Natural killer cell treated with Interleukin-12 subunit alpha and Interleukin-12 subunit beta and Interleukin-15 and Interleukin-18, amount 100 ng/mL, for 72 hours (primary cell): Measurements from ENCODE around the gene OOSP1. TPM values are rescaled to one million over a fixed set of nuclear protein-coding genes. Genes with fewer than 3 reads are reported as not detected.
"Not testable (repeated sequence)": the region's sequence is repeated elsewhere in the genome, so short reads cannot be mapped to it uniquely, and the experiment has no call there.

Source experiments
- ATAC-seq, 2 donors: fragments of 150-1000 bp; cut with Tn5 transposase in 1 of 2; sonication (Bioruptor Pico), chemical (Tn5 transposase) in 1 of 2; 2 replicates each; pipeline ENCODE4 v1.10.0; 2021
- DNase-seq: peaks from one replicate; pipeline ENCODE4 v3.0.0; 2022; ENCODE audit warnings: low spot score
- H3K27ac Mint-ChIP-seq, 2 donors: 1 replicate in 1 of 2; 2 replicates in 1 of 2; pipeline ENCODE4 v1.8.0; 2022; ENCODE audit warnings: mixed read lengths in 2 of 2, mild to moderate bottlenecking in 1 of 2, moderate library complexity in 1 of 2
- H3K27me3 Mint-ChIP-seq, 2 donors: 1 replicate in 1 of 2; 2 replicates in 1 of 2; pipeline ENCODE4 v1.8.0; 2022; ENCODE audit warnings: mixed read lengths in 2 of 2
- H3K36me3 Mint-ChIP-seq: one replicate; pipeline ENCODE4 v1.8.0; 2022; ENCODE audit warnings: mixed read lengths
- H3K4me1 Mint-ChIP-seq, 2 donors: 1 replicate in 1 of 2; 2 replicates in 1 of 2; pipeline ENCODE4 v1.8.0; 2022; ENCODE audit warnings: low read depth in 2 of 2, mixed read lengths in 2 of 2, mild to moderate bottlenecking in 1 of 2
- H3K4me3 Mint-ChIP-seq: one replicate; pipeline ENCODE4 v1.8.0; 2022; ENCODE audit warnings: mixed read lengths
- H3K9me3 Mint-ChIP-seq: 2 replicates; pipeline ENCODE4 v1.8.0; 2022; ENCODE audit warnings: mixed read lengths
- total RNA-seq, 2 donors: library from RNA; stranded (reverse); gene quantifications; one replicate each; pipeline ENCODE4 v1.2.3, GENCODE V29; 2022

OOSP1 gene
- total RNA-seq, 2 donors from 2014 or later: not detected

DNA sequence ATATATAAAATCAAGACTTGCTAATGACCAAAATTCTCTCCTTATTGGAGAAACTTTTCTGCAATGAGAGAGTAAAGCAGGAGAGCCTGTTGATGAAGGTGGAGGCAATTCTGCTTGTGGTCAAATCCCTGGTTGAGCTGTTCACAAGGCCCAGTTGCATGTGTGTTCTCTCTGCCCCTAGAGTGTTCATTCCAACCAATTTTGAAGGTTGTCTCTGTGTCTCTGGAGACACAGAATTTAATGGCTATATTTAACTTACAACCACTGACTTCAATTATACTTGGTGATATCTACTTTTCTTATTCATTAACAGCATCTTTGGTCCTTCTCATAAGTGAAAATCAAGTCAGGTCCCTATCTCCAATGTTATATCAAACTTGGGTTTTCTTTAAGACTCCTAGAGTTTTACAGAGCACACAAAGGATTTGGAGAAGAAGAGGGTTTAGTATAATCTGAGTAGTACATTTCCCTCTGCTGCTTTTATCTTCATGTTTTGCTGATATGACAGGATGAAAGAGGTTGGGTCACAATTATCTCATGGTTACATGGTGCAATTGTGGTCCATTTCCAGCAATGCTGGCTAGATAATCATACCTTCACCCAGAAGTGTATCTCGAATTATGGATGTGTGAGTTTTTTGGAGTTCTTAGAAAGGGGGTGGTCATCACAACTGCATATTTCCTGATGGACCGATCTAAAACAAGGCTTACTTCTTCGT, 29.6 kb downstream of the OOSP1 start:
- Mint-ChIP-seq H3K27ac (no peak overlapping the region), H3K4me1 (no peaks in the 10 kb centered on the region), H3K36me3 (no peaks in the 10 kb centered on the region), H3K27me3 (peaks cover 0 to 4% of the 10 kb centered on the region in 2 donors), H3K9me3 (no peaks in the 10 kb centered on the region), H3K4me3 (no peak overlapping the region)
- peak in 1 of 2 donors; percentile 54 for ATAC-seq
- DNase-seq: no peak

DNA sequence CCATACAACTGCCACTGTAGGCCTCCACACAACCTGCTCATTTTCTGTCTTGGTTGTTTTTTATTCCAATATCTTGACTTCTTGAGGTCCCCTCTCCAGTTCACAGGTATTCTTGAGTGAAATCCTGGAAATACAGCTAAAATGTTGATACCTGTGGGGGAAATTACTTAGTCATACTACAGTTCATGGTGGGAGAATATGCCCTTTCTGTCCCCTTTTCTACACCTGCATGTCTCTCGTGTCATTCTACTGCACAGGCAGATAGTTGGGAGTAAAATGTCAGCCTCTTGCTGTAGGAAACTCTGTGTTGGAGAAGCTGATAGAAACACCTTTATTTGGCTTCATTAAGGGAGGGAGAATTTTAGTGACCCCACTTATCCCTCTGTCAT, 30.2 kb downstream of the OOSP1 start:
- Mint-ChIP-seq H3K27me3 (peaks cover 0 to 4% of the 10 kb centered on the region in 2 donors), H3K4me3 (no peak overlapping the region), H3K36me3 (no peaks in the 10 kb centered on the region), H3K27ac (no peak overlapping the region), H3K9me3 (no peaks in the 10 kb centered on the region), H3K4me1 (no peaks in the 10 kb centered on the region)
- no peak for DNase-seq
- ATAC-seq: no peak

DNA sequence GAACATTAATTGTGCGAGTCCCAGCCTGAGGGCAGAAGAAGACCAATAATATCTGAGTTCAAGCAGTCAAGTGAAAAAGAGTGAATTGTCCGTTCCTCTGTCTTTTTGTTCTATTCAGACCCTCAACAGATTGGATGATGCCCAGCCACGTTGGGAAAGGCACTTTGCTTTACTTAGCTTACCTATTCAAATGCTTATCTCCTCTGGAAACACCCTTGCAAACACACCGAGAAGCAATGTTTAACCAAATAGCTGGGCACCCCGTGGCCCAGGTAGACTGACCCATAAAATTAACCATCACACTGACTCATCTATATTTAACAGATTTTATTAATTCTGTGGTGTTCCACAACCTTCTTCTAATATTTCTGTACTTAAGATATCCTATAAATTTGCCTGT, 34.9 kb downstream of the OOSP1 start:
- Mint-ChIP-seq H3K27me3 (no peaks in the 10 kb centered on the region), H3K27ac (no peak overlapping the region), H3K4me1 (no peaks in the 10 kb centered on the region), H3K4me3 (no peak overlapping the region), H3K36me3 (no peaks in the 10 kb centered on the region), H3K9me3 (no peaks in the 10 kb centered on the region)
- ATAC-seq (no peak), DNase-seq (no peak)

DNA sequence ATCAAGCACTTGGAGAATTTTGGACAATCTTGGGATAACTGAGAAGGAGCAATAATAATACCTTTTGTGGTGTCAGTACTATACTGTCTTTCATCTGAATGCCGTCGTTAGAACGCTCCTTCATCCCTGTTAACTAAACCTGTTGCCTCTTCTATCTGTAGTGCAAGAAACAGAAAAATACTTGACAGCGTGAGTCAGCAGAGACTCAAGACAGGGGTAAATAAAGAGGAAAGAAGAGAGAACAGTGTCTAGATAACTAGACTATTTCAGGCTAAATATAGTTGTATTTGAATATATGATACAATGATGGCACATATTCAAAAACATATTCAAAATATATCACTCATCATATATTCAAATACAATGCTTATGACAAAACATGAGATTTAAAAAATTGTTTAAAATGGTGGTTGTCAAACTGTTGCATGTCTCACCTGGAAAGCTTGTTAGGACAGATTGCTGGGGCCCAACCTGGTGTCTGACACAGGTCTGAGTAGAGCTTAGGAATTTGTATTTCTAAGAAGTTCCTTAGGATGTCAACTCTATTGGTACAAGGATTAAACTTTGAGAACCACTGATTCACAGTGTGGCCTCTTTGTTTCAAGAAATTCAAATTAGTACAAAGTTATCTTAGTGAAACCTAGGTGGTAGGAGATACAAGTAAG, 43.0 kb downstream of the OOSP1 start:
- Mint-ChIP-seq H3K36me3 (no peaks in the 10 kb centered on the region), H3K27me3 (peaks cover 12 to 18% of the 10 kb centered on the region in 2 donors), H3K4me1 (no peaks in the 10 kb centered on the region), H3K4me3 (no peak overlapping the region), H3K27ac (no peak overlapping the region), H3K9me3 (peaks cover 4% of the 10 kb centered on the region)
- DNase-seq (no peak), ATAC-seq (no peak)

DNA sequence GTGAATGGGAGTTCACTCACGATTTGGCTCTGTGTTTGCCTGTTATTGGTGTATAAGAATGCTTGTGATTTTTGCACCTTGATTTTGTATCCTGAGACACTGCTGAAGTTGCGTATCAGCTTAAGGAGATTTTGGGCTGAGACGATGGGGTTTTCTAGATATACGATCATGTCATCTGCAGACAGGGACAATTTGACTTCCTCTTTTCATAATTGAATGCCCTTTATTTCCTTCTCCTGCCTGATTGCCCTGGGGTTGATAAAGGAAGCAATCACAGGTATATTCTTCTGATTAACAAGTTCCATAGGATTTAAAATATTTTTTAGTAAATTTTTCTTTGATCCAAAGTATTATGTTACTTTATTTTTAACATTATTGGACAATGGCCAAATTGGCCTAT, 43.8 kb downstream of the OOSP1 start:
- H3K4me3 Mint-ChIP-seq, H3K36me3 Mint-ChIP-seq: not testable (repeated sequence)
- H3K27me3 Mint-ChIP-seq: peaks cover 12 to 18% of the 10 kb centered on the region in 2 donors

DNA sequence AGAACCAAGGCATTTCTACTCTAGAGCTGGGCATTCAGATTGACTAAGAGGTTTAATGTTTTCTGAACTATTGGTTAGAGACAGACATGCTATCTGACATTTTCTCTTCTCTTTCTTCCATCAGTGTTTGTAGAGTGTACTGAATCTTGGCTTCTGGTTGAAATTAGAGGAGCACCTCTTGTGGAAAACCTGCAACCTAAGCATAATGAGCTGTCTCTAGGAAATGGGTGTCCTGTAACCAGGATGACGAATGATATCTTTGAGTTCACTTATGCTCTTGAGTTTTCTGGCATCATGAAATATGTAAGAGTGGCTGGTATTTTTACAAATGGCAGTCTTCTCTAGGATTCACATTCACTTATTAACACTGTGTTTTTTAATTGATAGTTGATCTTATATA, 45.0 kb downstream of the OOSP1 start:
- Mint-ChIP-seq H3K4me1 (no peaks in the 10 kb centered on the region), H3K36me3 (no peaks in the 10 kb centered on the region), H3K27ac (no peak overlapping the region), H3K9me3 (peaks cover 4% of the 10 kb centered on the region), H3K4me3 (no peak overlapping the region), H3K27me3 (peaks cover 12 to 18% of the 10 kb centered on the region in 2 donors)
- DNase-seq: no peak
- no peak for ATAC-seq

More for the DNA sequence above, 43.8 kb downstream of the OOSP1 start:
- H3K9me3 Mint-ChIP-seq, DNase-seq, H3K4me1 Mint-ChIP-seq, H3K27ac Mint-ChIP-seq, ATAC-seq: not testable (repeated sequence)

DNA sequence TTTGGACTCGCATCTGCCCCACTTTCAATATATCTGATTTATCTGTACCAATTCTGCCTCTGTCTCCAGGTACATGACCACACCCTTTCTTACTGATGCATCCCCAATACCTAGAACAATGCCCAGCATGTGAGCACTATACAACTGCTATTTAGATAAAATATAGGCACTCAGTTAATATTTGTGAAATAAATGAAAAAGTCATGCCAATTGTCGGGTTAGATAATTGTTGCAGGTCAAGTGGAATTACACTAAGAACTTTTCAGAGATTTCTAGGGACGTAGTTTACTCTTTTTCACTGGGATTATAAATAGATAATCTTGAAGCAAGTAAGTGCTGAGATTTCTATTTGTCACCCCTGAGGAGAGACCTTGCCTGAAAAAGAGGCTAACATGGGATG, 46.1 kb downstream of the OOSP1 start:
- no peak overlapping the region for H3K4me3 Mint-ChIP-seq
- H3K27me3 Mint-ChIP-seq: peaks cover 8 to 18% of the 10 kb centered on the region in 2 donors
- H3K36me3 Mint-ChIP-seq: peaks cover 5% of the 10 kb centered on the region
- DNase-seq (no peak), ATAC-seq (no peak)
- no peaks in the 10 kb centered on the region for H3K4me1 Mint-ChIP-seq
- H3K9me3 Mint-ChIP-seq: peaks cover 10% of the 10 kb centered on the region
- no peak overlapping the region for H3K27ac Mint-ChIP-seq

DNA sequence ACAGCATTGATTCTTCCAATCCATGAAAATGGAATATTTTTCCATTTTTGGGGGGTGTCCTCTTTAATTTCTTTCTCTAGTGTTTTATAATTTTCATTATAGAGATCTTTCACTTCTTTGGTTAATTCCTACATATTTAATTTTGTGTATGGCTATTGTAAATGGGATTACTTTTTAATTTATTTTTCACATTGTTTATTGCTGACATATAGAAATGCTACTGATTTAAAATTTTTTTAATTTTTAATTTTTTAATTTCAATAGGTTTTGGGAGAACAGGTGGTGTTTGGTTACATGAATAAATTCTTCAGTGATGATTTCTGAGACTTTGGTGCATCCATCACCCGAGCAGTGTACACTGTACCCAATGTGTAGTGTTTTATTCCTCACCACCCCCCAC, 52.2 kb downstream of the OOSP1 start:
- H3K9me3 Mint-ChIP-seq: peaks cover 22% of the 10 kb centered on the region
- no peak for ATAC-seq

DNA sequence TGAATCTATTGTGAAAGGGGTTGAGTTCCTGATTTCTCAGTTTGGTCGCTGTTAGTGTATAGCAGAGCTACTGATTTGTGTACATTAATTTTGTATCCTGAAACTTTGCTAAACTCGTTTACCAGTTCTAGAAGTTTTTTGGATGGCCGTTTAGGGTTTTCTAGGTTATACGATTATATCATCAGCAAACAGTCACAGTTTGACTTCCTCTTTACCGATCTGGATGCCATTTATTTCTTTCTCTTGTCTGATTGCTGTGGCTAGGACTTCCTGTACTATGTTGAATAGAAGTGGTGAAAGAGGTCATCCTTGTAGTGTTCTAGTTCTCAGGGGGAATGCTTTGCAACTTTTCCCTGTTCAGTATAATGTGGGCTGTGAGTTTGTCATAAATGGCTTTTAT, 54.2 kb downstream of the OOSP1 start:
- Mint-ChIP-seq H3K27me3 (peaks cover 3 to 24% of the 10 kb centered on the region in 2 donors), H3K36me3 (peaks cover 11% of the 10 kb centered on the region), H3K4me3 (no peak overlapping the region), H3K4me1 (no peaks in the 10 kb centered on the region), H3K27ac (no peak overlapping the region), H3K9me3 (peaks cover 22% of the 10 kb centered on the region)
- ATAC-seq (no peak), DNase-seq (no peak)

More for the DNA sequence above, 52.2 kb downstream of the OOSP1 start:
- H3K27ac Mint-ChIP-seq: no peak overlapping the region
- no peak for DNase-seq
- no peaks in the 10 kb centered on the region for H3K4me1 Mint-ChIP-seq
- no peak overlapping the region for H3K4me3 Mint-ChIP-seq
- peaks cover 3 to 24% of the 10 kb centered on the region in 2 donors for H3K27me3 Mint-ChIP-seq
- H3K36me3 Mint-ChIP-seq: peaks cover 11% of the 10 kb centered on the region

DNA sequence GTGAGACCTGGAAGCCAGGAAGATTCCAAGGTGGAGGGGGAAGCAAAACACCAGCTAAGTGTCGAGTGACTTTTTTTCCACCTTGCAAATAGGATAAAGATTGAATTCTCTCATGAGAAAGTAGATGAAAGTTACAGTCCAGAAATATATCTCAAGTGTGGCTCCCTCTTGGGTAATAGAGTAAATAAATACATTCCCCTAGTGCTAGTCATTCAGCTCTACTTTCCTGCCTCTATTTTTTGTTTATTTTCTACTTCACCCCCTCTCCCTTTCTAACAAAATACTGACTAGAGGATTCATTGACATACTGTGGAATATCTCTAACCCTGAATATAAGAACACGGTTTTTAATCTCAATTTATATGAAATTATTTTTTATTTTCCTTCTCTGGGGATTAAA, 59.6 kb downstream of the OOSP1 start:
- H3K4me1 Mint-ChIP-seq: no peaks in the 10 kb centered on the region
- H3K4me3 Mint-ChIP-seq: no peak overlapping the region
- peaks cover 4 to 6% of the 10 kb centered on the region in 2 donors for H3K27me3 Mint-ChIP-seq
- no peak overlapping the region for H3K27ac Mint-ChIP-seq
- no peak for DNase-seq
- ATAC-seq: no peak
- H3K9me3 Mint-ChIP-seq: no peaks in the 10 kb centered on the region
- H3K36me3 Mint-ChIP-seq: peaks cover under 1% of the 10 kb centered on the region

DNA sequence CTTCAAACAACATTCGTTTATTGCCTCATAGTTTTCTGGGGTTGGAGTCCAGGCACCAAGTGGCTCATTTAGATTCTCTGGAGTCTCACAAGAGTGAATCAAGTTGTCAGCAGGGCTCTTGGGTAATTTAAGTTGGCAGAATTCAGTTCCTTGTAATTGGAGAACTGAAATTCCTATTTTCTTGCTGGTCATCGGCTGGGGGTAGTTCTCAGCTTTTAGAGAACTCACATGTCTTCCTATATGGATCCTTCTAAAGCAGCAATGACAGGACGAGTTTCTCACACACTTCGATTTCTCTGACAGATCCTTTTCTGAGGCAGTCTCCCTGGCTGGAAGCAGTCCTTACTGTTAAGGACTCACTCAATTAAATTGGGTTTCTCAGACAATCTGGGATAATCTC, 61.5 kb downstream of the OOSP1 start:
- Mint-ChIP-seq H3K9me3 (no peaks in the 10 kb centered on the region), H3K27ac (no peak overlapping the region), H3K4me3 (no peak overlapping the region), H3K4me1 (no peaks in the 10 kb centered on the region), H3K36me3 (no peaks in the 10 kb centered on the region), H3K27me3 (peaks cover 10% of the 10 kb centered on the region in 2 donors)
- DNase-seq (no peak), ATAC-seq (no peak)

DNA sequence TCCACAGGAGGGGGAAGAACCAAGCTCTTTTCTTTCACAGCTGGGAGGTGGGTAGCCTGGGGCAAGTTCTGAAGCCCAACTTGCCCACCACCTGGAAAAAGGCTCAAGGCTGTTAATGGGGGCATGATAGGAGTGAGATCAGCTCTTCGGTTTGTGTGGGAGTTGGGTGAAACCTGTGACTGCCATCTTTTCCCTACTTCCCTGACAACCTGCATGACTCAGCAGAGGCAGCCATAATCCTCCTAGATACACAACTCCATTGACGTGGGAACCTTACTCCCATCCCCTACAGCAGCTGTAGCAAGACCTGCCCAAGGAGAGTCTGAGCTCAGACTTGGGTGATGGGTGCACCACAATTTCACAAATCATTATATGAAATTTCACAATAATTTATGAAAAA, 65.5 kb downstream of the OOSP1 start:
- Mint-ChIP-seq H3K4me3 (no peak overlapping the region), H3K4me1 (peaks cover 0 to 5% of the 10 kb centered on the region in 2 donors), H3K27ac (no peak overlapping the region), H3K27me3 (peaks cover 10 to 18% of the 10 kb centered on the region in 2 donors), H3K9me3 (peaks cover 4% of the 10 kb centered on the region), H3K36me3 (no peaks in the 10 kb centered on the region)
- ATAC-seq (no peak), DNase-seq (no peak)

DNA sequence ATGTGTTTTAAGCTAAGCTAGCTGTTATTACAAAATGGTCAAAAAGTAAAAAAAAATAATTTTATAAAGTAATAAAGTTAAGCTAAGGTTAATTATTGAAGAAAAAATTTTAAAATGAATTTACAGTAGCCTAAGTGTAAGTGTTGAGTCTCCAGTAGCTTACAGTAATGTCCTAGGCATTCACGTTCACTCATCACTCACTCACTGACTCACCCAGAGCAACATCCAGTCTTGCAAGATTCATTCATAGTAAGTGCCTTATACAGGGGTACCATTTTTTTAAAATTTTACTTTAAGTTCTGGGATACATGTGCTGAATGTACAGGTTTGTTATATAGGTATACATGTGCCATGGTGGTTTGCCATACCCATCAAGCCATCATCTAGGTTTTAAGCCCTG, 67.1 kb downstream of the OOSP1 start:
- Mint-ChIP-seq H3K27me3 (peaks cover 19 to 32% of the 10 kb centered on the region in 2 donors), H3K27ac (no peak overlapping the region), H3K9me3 (peaks cover 8% of the 10 kb centered on the region), H3K36me3 (no peaks in the 10 kb centered on the region), H3K4me3 (no peak overlapping the region), H3K4me1 (peaks cover 0 to 6% of the 10 kb centered on the region in 2 donors)
- ATAC-seq: no peak
- DNase-seq: no peak
